DND-41 (cell line): ENCODE data around the gene ENO2.

Experiments
- EZH2 ChIP-seq: IDR thresholded peaks from 3 replicates; pipeline ENCODE4 v1.6.1; 2012; ENCODE audit warnings: borderline replicate concordance, low read depth, mild to moderate bottlenecking, moderate library complexity, low read length, inconsistent platforms; ENCODE audit not compliant: severe bottlenecking
- TF ChIP-seq, protein P1 (sequence below): IDR thresholded peaks from 2 replicates; pipeline ENCODE4 v1.5.1; 2012; ENCODE audit warnings: borderline replicate concordance, low read length, moderate library complexity, mild to moderate bottlenecking; ENCODE audit not compliant: poor library complexity, severe bottlenecking; ENCODE audit errors: extremely low read depth

GRCh38 chr12:6942331-6942665 is 27.9 kb downstream of the ENO2 start:
- TF ChIP-seq, protein P1, sequence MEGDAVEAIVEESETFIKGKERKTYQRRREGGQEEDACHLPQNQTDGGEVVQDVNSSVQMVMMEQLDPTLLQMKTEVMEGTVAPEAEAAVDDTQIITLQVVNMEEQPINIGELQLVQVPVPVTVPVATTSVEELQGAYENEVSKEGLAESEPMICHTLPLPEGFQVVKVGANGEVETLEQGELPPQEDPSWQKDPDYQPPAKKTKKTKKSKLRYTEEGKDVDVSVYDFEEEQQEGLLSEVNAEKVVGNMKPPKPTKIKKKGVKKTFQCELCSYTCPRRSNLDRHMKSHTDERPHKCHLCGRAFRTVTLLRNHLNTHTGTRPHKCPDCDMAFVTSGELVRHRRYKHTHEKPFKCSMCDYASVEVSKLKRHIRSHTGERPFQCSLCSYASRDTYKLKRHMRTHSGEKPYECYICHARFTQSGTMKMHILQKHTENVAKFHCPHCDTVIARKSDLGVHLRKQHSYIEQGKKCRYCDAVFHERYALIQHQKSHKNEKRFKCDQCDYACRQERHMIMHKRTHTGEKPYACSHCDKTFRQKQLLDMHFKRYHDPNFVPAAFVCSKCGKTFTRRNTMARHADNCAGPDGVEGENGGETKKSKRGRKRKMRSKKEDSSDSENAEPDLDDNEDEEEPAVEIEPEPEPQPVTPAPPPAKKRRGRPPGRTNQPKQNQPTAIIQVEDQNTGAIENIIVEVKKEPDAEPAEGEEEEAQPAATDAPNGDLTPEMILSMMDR = no peak
- no peak for TF ChIP-seq EZH2
